ENCODE data around the gene SYPL2. TPM values are rescaled to one million over a fixed set of nuclear protein-coding genes. Genes with fewer than 3 reads are reported as not detected.

Gene SYPL2
- total RNA-seq, 1 experiment from 2014 or later: 2.5 TPM

DNA sequence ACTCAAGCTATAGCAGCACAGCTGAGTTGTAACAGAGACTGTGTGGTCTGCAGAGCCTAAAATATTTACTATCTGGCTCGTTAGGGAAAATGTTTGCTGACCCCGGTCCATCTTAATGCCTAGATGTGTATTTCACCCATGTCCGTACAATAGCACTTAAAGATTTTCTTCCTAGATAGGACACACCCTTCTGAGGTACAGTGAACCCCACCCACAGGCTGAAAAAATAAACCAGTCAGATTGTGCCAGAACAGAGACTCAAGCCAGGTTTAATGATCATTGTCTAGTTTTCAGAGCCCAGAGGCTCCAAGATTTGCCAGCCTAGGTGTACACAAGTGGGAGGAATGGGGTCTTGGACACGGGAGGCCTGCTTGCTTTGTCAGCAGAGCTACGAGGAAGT is 37.6 kb downstream of the SYPL2 start:
- Histone ChIP-seq H3K9me3 (ENCODE audit: control insufficient read depth, low read depth, low read length) (no peaks in the 10 kb centered on the region), H4K8ac (replicated peaks; ENCODE audit: insufficient read length, low read depth, low read length) (no peak overlapping the region), H2BK12ac (ENCODE audit: insufficient read length, low read depth, low read length) (no peak overlapping the region), H3K18ac (ENCODE audit: insufficient read length, low read depth, low read length) (no peak overlapping the region), H2BK5ac (ENCODE audit: insufficient read length, low read length) (no peak overlapping the region), H3K4me2 (ENCODE audit: insufficient read depth, insufficient read length, low read length) (no peak overlapping the region), H2AFZ (ENCODE audit: low read length) (no peak overlapping the region), H2AK5ac (ENCODE audit: insufficient read length, low read length) (no peak overlapping the region), H3K79me2 (ENCODE audit: insufficient read depth, low read length) (no peaks in the 10 kb centered on the region), H2BK20ac (ENCODE audit: low read depth, low read length, poor library complexity, severe bottlenecking) (no peak overlapping the region), H3K79me1 (ENCODE audit: insufficient read depth, low read depth, low read length, poor library complexity, severe bottlenecking) (no peaks in the 10 kb centered on the region), H4K91ac (ENCODE audit: insufficient read length, low read depth, low read length) (no peak overlapping the region), H2BK120ac (ENCODE audit: low read depth, low read length, poor library complexity, severe bottlenecking) (no peak overlapping the region), H3K23me2 (ENCODE audit: insufficient read length, low read depth, low read length, poor library complexity, severe bottlenecking) (no peaks in the 10 kb centered on the region), H3K23ac (ENCODE audit: insufficient read length, low read depth, low read length) (no peak overlapping the region), H3K27me3 (ENCODE audit: insufficient read depth, low read length) (no peaks in the 10 kb centered on the region), H4K20me1 (ENCODE audit: control insufficient read depth, insufficient read depth, insufficient read length) (no peaks in the 10 kb centered on the region), H3K56ac (ENCODE audit: insufficient read length, low read depth, low read length) (no peak overlapping the region), H4K5ac (ENCODE audit: insufficient read length, low read depth, low read length) (no peak overlapping the region), H2BK15ac (ENCODE audit: low read depth, low read length) (no peak overlapping the region), H3K14ac (ENCODE audit: insufficient read depth, low read length) (no peak overlapping the region), H3K4me1 (ENCODE audit: insufficient read depth, low read length) (no peaks in the 10 kb centered on the region), H3K4ac (ENCODE audit: low read depth, low read length) (no peak overlapping the region), H3K27ac (ENCODE audit: insufficient read length, low read depth, low read length) (no peak overlapping the region), H3K9ac (ENCODE audit: extremely low read depth, insufficient read length, low read length) (no peak overlapping the region), H3T11ph (ENCODE audit: low read length) (no peak overlapping the region)
- no peak for DNase-seq
- no CpG with 5 or more reads among the region's 5 CpGs for whole genome bisulfite sequencing (ENCODE audit: extremely low coverage, insufficient read length, low lambda C conversion rate)
- Mint-ChIP-seq H3K27me3 (ENCODE audit: low read depth) (peaks cover 21% of the 10 kb centered on the region), H3K27ac (no peak overlapping the region), H3K36me3 (ENCODE audit: insufficient read depth in 1 of 3, low read depth in 3 of 3) (peaks cover 0 to 5% (median 2%) of the 10 kb centered on the region in 3 experiments; a peak in 3 of 7 replicates), H3K4me1 (peaks cover 9 to 10% of the 10 kb centered on the region in 2 experiments), H3K9me3 (no peaks in the 10 kb centered on the region), H3K4me3 (no peak overlapping the region)
- TF ChIP-seq, protein P1, sequence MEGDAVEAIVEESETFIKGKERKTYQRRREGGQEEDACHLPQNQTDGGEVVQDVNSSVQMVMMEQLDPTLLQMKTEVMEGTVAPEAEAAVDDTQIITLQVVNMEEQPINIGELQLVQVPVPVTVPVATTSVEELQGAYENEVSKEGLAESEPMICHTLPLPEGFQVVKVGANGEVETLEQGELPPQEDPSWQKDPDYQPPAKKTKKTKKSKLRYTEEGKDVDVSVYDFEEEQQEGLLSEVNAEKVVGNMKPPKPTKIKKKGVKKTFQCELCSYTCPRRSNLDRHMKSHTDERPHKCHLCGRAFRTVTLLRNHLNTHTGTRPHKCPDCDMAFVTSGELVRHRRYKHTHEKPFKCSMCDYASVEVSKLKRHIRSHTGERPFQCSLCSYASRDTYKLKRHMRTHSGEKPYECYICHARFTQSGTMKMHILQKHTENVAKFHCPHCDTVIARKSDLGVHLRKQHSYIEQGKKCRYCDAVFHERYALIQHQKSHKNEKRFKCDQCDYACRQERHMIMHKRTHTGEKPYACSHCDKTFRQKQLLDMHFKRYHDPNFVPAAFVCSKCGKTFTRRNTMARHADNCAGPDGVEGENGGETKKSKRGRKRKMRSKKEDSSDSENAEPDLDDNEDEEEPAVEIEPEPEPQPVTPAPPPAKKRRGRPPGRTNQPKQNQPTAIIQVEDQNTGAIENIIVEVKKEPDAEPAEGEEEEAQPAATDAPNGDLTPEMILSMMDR (conservative IDR thresholded peaks at IDR 0.05): no peak
